Transverse colon (tissue), 4 donors: Measurements from ENCODE around the gene FBRS. TPM values are rescaled to one million over a fixed set of nuclear protein-coding genes. Genes with fewer than 3 reads are reported as not detected.

Experiments used
- DNase-seq: peaks from one replicate; pipeline ENCODE4 v3.0.0-alpha.2; 2019
- H3K27ac ChIP-seq, 4 donors: fragments of 200-600 bp; sonication (generic); 2 replicates each; pipeline ENCODE4 v1.5.1; 2016 to 2018; ENCODE audit warnings: inconsistent platforms in 4 of 4
- H3K27me3 ChIP-seq: fragments of 200-600 bp; sonication (generic); 2 replicates; pipeline ENCODE4 v1.5.1; 2017; ENCODE audit warnings: inconsistent platforms
- H3K36me3 ChIP-seq, 4 donors: fragments of 200-600 bp; sonication (generic); 2 replicates each; pipeline ENCODE4 v1.5.1; 2017 to 2019; ENCODE audit warnings: inconsistent platforms in 4 of 4
- H3K4me1 ChIP-seq, 4 donors: fragments of 200-600 bp; sonication (generic); 2 replicates each; pipeline ENCODE4 v1.5.1; 2017 to 2020; ENCODE audit warnings: inconsistent platforms in 4 of 4
- H3K4me3 ChIP-seq, 4 donors: fragments of 200-600 bp; sonication (generic); 1 replicate in 1 of 4; 2 replicates in 3 of 4; pipeline versions ENCODE4 v1.5.1 to v1.6.1; 2017 to 2019; ENCODE audit warnings: inconsistent platforms in 4 of 4
- H3K9me3 ChIP-seq, 2 donors: fragments of 200-600 bp; sonication (generic); 2 replicates each; pipeline ENCODE4 v1.5.1; 2017 to 2019; ENCODE audit warnings: inconsistent platforms in 2 of 2
- EP300 ChIP-seq: sonication (generic); formaldehyde crosslinking; IDR thresholded peaks from one replicate; pipeline ENCODE4 v1.6.1; 2017; ENCODE audit warnings: antibody characterized with exemption, low read depth
- POLR2A ChIP-seq: fragments of 450-650 bp; IDR thresholded peaks from one replicate; pipeline ENCODE4 v1.6.1; 2016; ENCODE audit warnings: antibody characterized with exemption, mild to moderate bottlenecking, moderate library complexity
- POLR2AphosphoS5 ChIP-seq, 3 donors: sonication (generic); formaldehyde crosslinking; IDR thresholded peaks; one replicate each; pipeline ENCODE4 v1.6.1; 2016; ENCODE audit warnings: antibody characterized with exemption in 3 of 3
- WGBS, 2 donors: methylation state at CpG; one replicate each; pipeline ENCODE4 v1.1.5; 2018; ENCODE audit warnings: low coverage in 1 of 2; 5-methylcytosine and 5-hydroxymethylcytosine counted together
- in situ Hi-C, 4 donors: fragments of 200-750 bp; cut with MboI; loops; one replicate each; pipeline versions ENCODE4 v1.15.0 to v1.15.1; 2017; ENCODE audit warnings: low sequenced_read_pairs in 3 of 4, low pct_ligation_motif_present in 1 of 4, low pct_unique_long_range_greater_than_20kb in 1 of 4
- intact Hi-C: fragments of 100-400 bp; cut with DNase I; formaldehyde crosslinking; loops from one replicate; pipeline ENCODE4 v1.15.1; 2023; ENCODE audit warnings: low total_unique reads
- total RNA-seq, 4 donors: library from RNA; depleted of rRNA; stranded (reverse); fragments of >200 nt; gene quantifications; one replicate each; pipeline ENCODE4 v1.1.0, GENCODE V29; 2016
- TF ChIP-seq, protein P1 (sequence below), 5 experiments: fragments of 200-600 bp in 3 of 5; fragments of 450-650 bp in 2 of 5; sonication (generic) in 3 of 5; IDR thresholded peaks; 1 replicate in 2 of 5; 2 replicates in 3 of 5; pipeline ENCODE4 v1.5.1; 2016 to 2017; ENCODE audit warnings: antibody characterized with exemption in 5 of 5, inconsistent platforms in 3 of 5, mild to moderate bottlenecking in 2 of 5, moderate library complexity in 1 of 5

Gene FBRS
- total RNA-seq, 4 donors from 2014 or later, result 54.6 to 114 (median 73.1) TPM

DNA sequence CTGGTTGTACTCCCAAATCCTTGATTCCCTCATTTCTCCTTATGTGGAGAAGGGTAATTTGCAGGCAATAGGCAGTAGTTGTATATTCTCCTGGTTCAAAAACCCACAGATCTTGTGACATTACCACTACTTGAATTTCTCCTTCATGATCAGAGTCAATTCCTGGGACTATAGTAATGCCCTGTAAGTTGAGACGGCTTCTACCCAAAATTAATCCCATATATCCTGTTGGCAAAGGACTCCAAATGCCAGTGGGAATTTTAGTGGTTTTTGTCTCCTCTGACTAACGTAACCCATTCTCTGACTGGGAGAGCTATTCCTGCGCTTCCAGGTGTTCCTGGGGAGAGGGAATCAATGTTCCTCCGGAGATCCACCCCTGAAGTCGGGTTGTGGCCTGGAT is 36.5 kb upstream of the FBRS start:
- no peak overlapping the region for H3K27ac ChIP-seq
- no peaks in the 10 kb centered on the region for H3K27me3 ChIP-seq
- no peaks in the 10 kb centered on the region for H3K9me3 ChIP-seq
- 86 to 90% methylated on average over 2 to 5 of the region's 5 CpGs for WGBS, 2 donors
- H3K4me3 ChIP-seq, result no peak overlapping the region
- no peaks in the 10 kb centered on the region for H3K4me1 ChIP-seq
- intact Hi-C loops, result loop anchor here (10.0 kb wide), 1 partner anchor 47 kb away; the partner anchor contains the start of gene ZNF688
- in situ Hi-C loops, result no loop called here
- TF ChIP-seq POLR2AphosphoS5 (IDR thresholded peaks at IDR 0.05) (no peak), EP300 (no peak), POLR2A (no peak)
- TF ChIP-seq, protein P1, sequence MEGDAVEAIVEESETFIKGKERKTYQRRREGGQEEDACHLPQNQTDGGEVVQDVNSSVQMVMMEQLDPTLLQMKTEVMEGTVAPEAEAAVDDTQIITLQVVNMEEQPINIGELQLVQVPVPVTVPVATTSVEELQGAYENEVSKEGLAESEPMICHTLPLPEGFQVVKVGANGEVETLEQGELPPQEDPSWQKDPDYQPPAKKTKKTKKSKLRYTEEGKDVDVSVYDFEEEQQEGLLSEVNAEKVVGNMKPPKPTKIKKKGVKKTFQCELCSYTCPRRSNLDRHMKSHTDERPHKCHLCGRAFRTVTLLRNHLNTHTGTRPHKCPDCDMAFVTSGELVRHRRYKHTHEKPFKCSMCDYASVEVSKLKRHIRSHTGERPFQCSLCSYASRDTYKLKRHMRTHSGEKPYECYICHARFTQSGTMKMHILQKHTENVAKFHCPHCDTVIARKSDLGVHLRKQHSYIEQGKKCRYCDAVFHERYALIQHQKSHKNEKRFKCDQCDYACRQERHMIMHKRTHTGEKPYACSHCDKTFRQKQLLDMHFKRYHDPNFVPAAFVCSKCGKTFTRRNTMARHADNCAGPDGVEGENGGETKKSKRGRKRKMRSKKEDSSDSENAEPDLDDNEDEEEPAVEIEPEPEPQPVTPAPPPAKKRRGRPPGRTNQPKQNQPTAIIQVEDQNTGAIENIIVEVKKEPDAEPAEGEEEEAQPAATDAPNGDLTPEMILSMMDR (IDR thresholded peaks at IDR 0.05), result no peak
- H3K36me3 ChIP-seq, result no peaks in the 10 kb centered on the region
- no peak for DNase-seq

DNA sequence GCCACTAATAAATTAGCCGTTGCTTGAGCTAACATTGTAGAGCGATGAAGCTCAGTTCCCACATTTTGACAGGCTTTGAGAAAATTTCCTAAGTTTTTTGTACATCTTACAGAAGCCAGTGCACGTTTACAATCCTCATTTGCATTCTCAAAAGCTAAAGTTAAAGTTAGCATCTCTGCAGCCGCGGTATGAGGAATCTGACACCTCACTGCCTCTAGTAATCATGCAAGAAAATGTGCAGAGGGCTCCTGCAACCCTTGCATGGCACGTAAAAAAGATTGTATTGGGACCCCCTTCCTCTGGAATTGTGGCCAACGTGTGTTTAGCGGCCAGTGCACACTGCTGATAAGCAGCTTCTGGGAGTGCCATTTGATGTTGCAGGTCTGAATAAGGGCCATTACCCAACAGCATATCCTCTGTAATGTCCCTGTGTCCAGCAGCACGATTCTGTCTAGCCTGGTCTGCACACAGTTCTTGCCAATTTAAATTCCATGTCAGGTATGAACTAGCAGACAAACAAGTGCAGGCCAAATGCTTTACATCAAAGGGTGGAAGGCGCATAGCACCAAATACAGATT is 35.7 kb upstream of the FBRS start:
- intact Hi-C loops (loop anchor here (10.0 kb wide), 1 partner anchor 48 kb away; the partner anchor contains the start of gene ZNF688), in situ Hi-C loops (no loop called here)
- 60 to 73% methylated on average over 3 to 10 of the region's 10 CpGs for WGBS, 2 donors
- no peaks in the 10 kb centered on the region for H3K9me3 ChIP-seq
- TF ChIP-seq EP300 (no peak), POLR2AphosphoS5 (IDR thresholded peaks at IDR 0.05) (no peak), POLR2A (no peak)
- TF ChIP-seq, protein P1 (IDR thresholded peaks at IDR 0.05), result no peak
- no peaks in the 10 kb centered on the region for H3K36me3 ChIP-seq
- H3K4me3 ChIP-seq, result no peak overlapping the region
- no peaks in the 10 kb centered on the region for H3K4me1 ChIP-seq
- no peak for DNase-seq
- no peak overlapping the region for H3K27ac ChIP-seq
- no peaks in the 10 kb centered on the region for H3K27me3 ChIP-seq

DNA sequence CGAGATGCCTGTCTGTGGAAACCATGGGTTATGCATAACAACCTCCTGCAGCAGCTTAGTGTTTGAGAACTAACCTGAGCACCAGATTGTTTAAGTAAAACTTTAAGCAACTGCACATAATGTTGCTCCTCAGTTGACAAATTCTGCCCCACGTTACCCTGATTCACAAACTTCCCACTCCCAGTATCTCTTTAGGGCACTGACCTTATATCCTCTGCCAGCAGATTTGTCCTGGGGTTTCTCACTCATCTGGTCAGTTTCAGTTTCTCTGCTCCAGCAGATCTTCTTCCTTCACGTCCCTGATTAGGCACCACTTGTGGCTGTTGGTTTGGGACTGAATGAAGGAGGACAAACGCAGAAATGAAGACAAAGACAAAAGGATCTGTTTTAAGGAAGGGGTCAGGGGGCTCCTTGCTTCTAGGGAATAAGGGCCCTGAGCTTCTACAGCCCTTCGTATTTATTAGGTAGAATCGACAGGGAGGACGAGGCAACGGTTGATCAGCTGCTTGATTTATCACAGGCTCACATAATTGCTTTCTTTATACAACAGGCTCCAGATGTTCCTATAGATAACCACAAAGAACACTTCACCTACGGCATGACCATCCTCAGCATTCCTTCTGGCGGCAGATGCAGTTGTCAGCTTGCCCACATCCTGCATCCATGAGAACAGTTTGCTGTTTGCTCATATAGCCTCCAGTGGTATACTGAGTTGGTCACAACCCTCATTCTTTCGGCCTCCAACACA is 34.5 kb upstream of the FBRS start:
- intact Hi-C loops, result loop anchor here (10.0 kb wide), 1 partner anchor 49 kb away; the partner anchor contains the start of gene ZNF688
- DNase-seq, result no peak
- 70 to 81% methylated on average over 4 to 11 of the region's 11 CpGs for WGBS, 2 donors
- in situ Hi-C loops, result no loop called here
- H3K36me3 ChIP-seq, result no peaks in the 10 kb centered on the region
- no peak overlapping the region for H3K27ac ChIP-seq
- peaks cover 0 to 4% (median 3%) of the 10 kb centered on the region in 4 donors for H3K4me1 ChIP-seq
- H3K9me3 ChIP-seq, result no peaks in the 10 kb centered on the region
- H3K4me3 ChIP-seq, result no peak overlapping the region
- no peaks in the 10 kb centered on the region for H3K27me3 ChIP-seq
- TF ChIP-seq POLR2A, result no peak
- TF ChIP-seq EP300, result no peak
- TF ChIP-seq, protein P1 (IDR thresholded peaks at IDR 0.05), result no peak
- TF ChIP-seq POLR2AphosphoS5 (IDR thresholded peaks at IDR 0.05), result no peak

DNA sequence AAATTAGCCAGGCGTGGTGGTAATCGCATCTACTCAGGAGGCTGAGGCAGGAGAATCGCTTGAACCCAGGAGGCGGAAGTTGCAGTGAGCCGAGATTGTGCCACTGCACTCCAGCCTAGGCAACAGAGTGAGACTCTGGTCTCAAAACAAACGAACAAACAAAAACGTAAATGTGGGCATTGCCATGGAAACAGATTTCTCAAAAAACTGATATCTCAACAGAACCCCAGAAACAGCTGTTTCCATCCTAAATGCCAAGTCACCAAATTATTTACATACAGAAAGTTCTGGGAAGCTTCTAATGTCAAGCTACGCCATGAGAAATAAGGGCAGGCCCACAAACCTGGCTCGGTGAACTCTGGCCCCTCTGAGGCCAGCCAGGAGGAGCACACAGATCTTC is 32.0 kb upstream of the FBRS start:
- Histone ChIP-seq H3K9me3 (no peaks in the 10 kb centered on the region), H3K36me3 (no peaks in the 10 kb centered on the region), H3K4me1 (peaks cover 0 to 5% (median 3%) of the 10 kb centered on the region in 4 donors), H3K27ac (no peak overlapping the region), H3K4me3 (no peak overlapping the region), H3K27me3 (no peaks in the 10 kb centered on the region)
- in situ Hi-C loops, result loop anchor here in 1 of 4 donors (25.0 kb wide), 1 partner anchor 539 kb away; the partner anchor contains the start of genes PPP4C, TBX6 and YPEL3
- intact Hi-C loops, result loop anchor here (10.0 kb wide), 1 partner anchor 51 kb away; the partner anchor contains the start of gene ZNF688
- 86 to 89% methylated on average over 8 to 9 of the region's 9 CpGs for WGBS, 2 donors
- no peak for DNase-seq
- TF ChIP-seq POLR2A (no peak), EP300 (no peak), POLR2AphosphoS5 (IDR thresholded peaks at IDR 0.05) (no peak)
- TF ChIP-seq, protein P1 (IDR thresholded peaks at IDR 0.05), result no peak
